Peyer's patch (tissue), 4 donors: ENCODE data around the gene CACNA2D1. TPM values are rescaled to one million over a fixed set of nuclear protein-coding genes. Genes with fewer than 3 reads are reported as not detected.

Experiments used
- DNase-seq, 3 donors: peaks; one replicate each; pipeline ENCODE4 v3.0.0-alpha.2; 2017 to 2019
- H3K27ac ChIP-seq, 4 donors: fragments of 200-600 bp; sonication (generic); one replicate each; pipeline ENCODE4 v1.5.1; 2016 to 2019
- H3K27me3 ChIP-seq, 2 donors: fragments of 200-600 bp; sonication (generic); one replicate each; pipeline ENCODE4 v1.5.1; 2019
- H3K36me3 ChIP-seq, 3 donors: fragments of 200-600 bp; sonication (generic); one replicate each; pipeline ENCODE4 v1.5.1; 2016 to 2019
- H3K4me1 ChIP-seq, 4 donors: fragments of 200-600 bp; sonication (generic); one replicate each; pipeline ENCODE4 v1.5.1; 2016 to 2019
- H3K4me3 ChIP-seq, 4 donors: fragments of 200-600 bp; sonication (generic); 1 replicate in 3 of 4; 2 replicates in 1 of 4; pipeline ENCODE4 v1.5.1; 2016 to 2019; ENCODE audit warnings: mild to moderate bottlenecking in 1 of 4
- H3K9me3 ChIP-seq, 4 donors: fragments of 200-600 bp; sonication (generic); one replicate each; pipeline ENCODE4 v1.5.1; 2016 to 2019; ENCODE audit warnings: mild to moderate bottlenecking in 1 of 4
- CTCF ChIP-seq, 6 experiments: fragments of 450-650 bp in 4 of 6; fragments of 200-600 bp in 2 of 6; sonication (generic) in 1 of 6; IDR thresholded peaks; one replicate each; pipeline ENCODE4 v1.5.1; 2017 to 2019; ENCODE audit warnings: antibody characterized with exemption in 6 of 6, mild to moderate bottlenecking in 3 of 6, moderate library complexity in 1 of 6
- POLR2A ChIP-seq, 2 donors: fragments of 450-650 bp; IDR thresholded peaks; one replicate each; pipeline ENCODE4 v1.5.1; 2017; ENCODE audit warnings: antibody characterized with exemption in 2 of 2, mild to moderate bottlenecking in 2 of 2, moderate library complexity in 2 of 2
- total RNA-seq, 4 donors: library from RNA; depleted of rRNA; stranded (reverse); fragments of >200 nt; gene quantifications; one replicate each; pipeline ENCODE4 v1.1.0, GENCODE V29; 2016

The CACNA2D1 gene
- total RNA-seq, 4 donors from 2014 or later, result 5.5 to 85.0 (median 11.5) TPM

GRCh38 chr7:82376739-82377138 is 66.8 kb downstream of the CACNA2D1 start:
- TF ChIP-seq CTCF (IDR thresholded peaks at IDR 0.05) (no peak), POLR2A (IDR thresholded peaks at IDR 0.05) (no peak)

GRCh38 chr7:82375713-82376112 is 67.9 kb downstream of the CACNA2D1 start:
- no peaks in the 10 kb centered on the region for H3K9me3 ChIP-seq
- TF ChIP-seq CTCF (IDR thresholded peaks at IDR 0.05) (no peak), POLR2A (IDR thresholded peaks at IDR 0.05) (no peak)

More at GRCh38 chr7:82376739-82377138, 66.8 kb downstream of the CACNA2D1 start:
- Histone ChIP-seq H3K4me1 (no peaks in the 10 kb centered on the region), H3K27me3 (no peaks in the 10 kb centered on the region), H3K27ac (no peak overlapping the region), H3K4me3 (no peak overlapping the region), H3K9me3 (no peaks in the 10 kb centered on the region), H3K36me3 (no peaks in the 10 kb centered on the region)
- no peak for DNase-seq

GRCh38 chr7:82375129-82375528 is 68.4 kb downstream of the CACNA2D1 start:
- no peaks in the 10 kb centered on the region for H3K4me1 ChIP-seq
- no peak overlapping the region for H3K4me3 ChIP-seq
- no peak for DNase-seq
- H3K36me3 ChIP-seq, result no peaks in the 10 kb centered on the region
- H3K9me3 ChIP-seq, result no peaks in the 10 kb centered on the region
- TF ChIP-seq POLR2A (IDR thresholded peaks at IDR 0.05) (no peak), CTCF (IDR thresholded peaks at IDR 0.05) (no peak)
- no peaks in the 10 kb centered on the region for H3K27me3 ChIP-seq
- no peak overlapping the region for H3K27ac ChIP-seq

More at GRCh38 chr7:82375713-82376112, 67.9 kb downstream of the CACNA2D1 start:
- H3K36me3 ChIP-seq, result no peaks in the 10 kb centered on the region
- no peak overlapping the region for H3K27ac ChIP-seq
- H3K27me3 ChIP-seq, result no peaks in the 10 kb centered on the region
- no peak overlapping the region for H3K4me3 ChIP-seq
- DNase-seq, result no peak
- no peaks in the 10 kb centered on the region for H3K4me1 ChIP-seq

GRCh38 chr7:82373926-82374635 is 69.5 kb downstream of the CACNA2D1 start:
- no peaks in the 10 kb centered on the region for H3K36me3 ChIP-seq
- H3K27ac ChIP-seq, result no peak overlapping the region
- no peaks in the 10 kb centered on the region for H3K4me1 ChIP-seq
- DNase-seq, result no peak
- H3K9me3 ChIP-seq, result no peaks in the 10 kb centered on the region
- TF ChIP-seq POLR2A (IDR thresholded peaks at IDR 0.05) (no peak), CTCF (IDR thresholded peaks at IDR 0.05) (no peak)
- no peak overlapping the region for H3K4me3 ChIP-seq
- no peaks in the 10 kb centered on the region for H3K27me3 ChIP-seq

- H3K27ac ChIP-seq, result no peak overlapping the region
- no peaks in the 10 kb centered on the region for H3K9me3 ChIP-seq
- TF ChIP-seq CTCF (IDR thresholded peaks at IDR 0.05) (no peak), POLR2A (IDR thresholded peaks at IDR 0.05) (no peak)
- no peaks in the 10 kb centered on the region for H3K4me1 ChIP-seq
- no peaks in the 10 kb centered on the region for H3K36me3 ChIP-seq
- no peak for DNase-seq
- no peaks in the 10 kb centered on the region for H3K27me3 ChIP-seq
- H3K4me3 ChIP-seq, result no peak overlapping the region
Observed at GRCh38 chr7:82364671-82365070, 78.9 kb downstream of the CACNA2D1 start.
